RWPE1 (cell line): Measurements from ENCODE around the gene ETHE1.

ENCODE experiments used
- CTCF ChIA-PET: fragments of 350-600 bp; sonication (Branson Sonifier 250); formaldehyde crosslinking; extraction: SDS; loops from one replicate; lab custom pipeline; 2021; lab: Yijun Ruan, JAX
- POLR2A ChIA-PET: fragments of 400-600 bp; formaldehyde crosslinking; extraction: SDS; loops from one replicate; lab custom pipeline; 2020; ENCODE audit warnings: antibody characterized with exemption; ENCODE audit not compliant: low non-redundant PET; lab: Yijun Ruan, JAX
- DNase-seq: peaks from one replicate; pipeline ENCODE4 v3.0.0; 2012; ENCODE audit warnings: low spot score
- H3K27ac ChIP-seq: fragments of 450-650 bp; 2 replicates; pipeline ENCODE4 v1.5.1; 2017
- TF ChIP-seq, protein P1 (sequence below): fragments of 450-650 bp; conservative IDR thresholded peaks from 2 replicates; pipeline ENCODE4 v1.5.1; 2017; ENCODE audit warnings: low read depth, mild to moderate bottlenecking

The ETHE1 gene

DNA sequence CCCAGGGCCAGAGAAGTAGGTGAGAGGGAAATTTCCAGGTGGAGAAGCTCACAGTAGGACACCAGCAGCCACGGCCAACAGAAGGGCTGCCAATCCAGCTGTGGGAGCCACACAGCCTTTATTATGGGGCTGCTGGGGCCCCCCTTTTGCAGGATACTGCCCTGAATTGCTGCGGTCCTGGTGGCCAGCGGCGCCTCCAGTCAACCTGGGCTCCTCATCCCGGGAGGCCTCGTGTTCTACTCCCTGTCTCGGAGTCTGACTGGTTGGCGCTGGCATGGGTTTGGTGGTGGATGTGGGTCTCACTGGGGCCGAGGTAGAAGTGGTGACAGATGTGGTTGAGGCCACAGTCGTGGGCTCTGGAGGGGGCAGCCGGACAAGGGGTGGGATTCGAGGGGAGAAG is 65.7 kb downstream of the ETHE1 start:
- POLR2A ChIA-PET, result no interaction called here
- no peak overlapping the region for H3K27ac ChIP-seq
- CTCF ChIA-PET, result interaction anchor here (1.5 to 2.5 kb wide), 2 partner anchors 14 to 59 kb away, joined by 4 to 6 read pairs; no protein-coding TSS in a partner anchor
- TF ChIP-seq, protein P1, sequence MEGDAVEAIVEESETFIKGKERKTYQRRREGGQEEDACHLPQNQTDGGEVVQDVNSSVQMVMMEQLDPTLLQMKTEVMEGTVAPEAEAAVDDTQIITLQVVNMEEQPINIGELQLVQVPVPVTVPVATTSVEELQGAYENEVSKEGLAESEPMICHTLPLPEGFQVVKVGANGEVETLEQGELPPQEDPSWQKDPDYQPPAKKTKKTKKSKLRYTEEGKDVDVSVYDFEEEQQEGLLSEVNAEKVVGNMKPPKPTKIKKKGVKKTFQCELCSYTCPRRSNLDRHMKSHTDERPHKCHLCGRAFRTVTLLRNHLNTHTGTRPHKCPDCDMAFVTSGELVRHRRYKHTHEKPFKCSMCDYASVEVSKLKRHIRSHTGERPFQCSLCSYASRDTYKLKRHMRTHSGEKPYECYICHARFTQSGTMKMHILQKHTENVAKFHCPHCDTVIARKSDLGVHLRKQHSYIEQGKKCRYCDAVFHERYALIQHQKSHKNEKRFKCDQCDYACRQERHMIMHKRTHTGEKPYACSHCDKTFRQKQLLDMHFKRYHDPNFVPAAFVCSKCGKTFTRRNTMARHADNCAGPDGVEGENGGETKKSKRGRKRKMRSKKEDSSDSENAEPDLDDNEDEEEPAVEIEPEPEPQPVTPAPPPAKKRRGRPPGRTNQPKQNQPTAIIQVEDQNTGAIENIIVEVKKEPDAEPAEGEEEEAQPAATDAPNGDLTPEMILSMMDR, result no peak
- DNase-seq, result no peak

DNA sequence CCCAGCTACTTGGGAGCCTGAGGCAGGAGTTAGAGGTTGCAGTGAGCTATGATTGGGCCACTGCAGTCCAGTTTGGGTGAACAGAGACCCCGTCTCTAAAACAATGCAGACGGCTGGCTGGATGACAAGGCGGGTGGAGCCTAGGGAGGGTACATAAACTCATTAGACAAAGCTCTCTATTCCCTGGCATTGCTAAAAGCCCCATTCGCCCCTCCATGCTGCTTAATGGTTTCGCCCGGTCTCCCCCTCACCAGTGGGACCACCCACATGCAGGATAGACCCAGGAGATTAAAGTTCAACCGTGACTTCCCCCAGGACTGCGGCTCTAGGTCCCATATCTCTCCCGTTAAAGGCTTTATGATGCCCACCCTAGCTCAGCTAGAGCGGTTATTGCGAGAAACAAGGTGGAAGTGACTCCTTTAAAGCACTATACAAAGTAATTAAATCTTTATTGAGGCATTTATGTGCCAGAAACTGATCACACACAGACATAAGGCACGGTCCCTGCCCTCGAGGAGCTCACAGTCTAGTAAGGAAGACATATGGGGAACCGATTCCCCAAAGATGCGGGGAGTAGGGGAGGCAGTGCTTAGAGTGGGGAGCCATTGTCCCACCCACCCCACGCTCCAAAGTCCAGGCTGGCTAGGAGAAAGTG is 66.5 kb downstream of the ETHE1 start:
- POLR2A ChIA-PET, result no interaction called here
- DNase-seq, result no peak
- CTCF ChIA-PET, result interaction anchor here (0.5 to 2.5 kb wide), 3 partner anchors 13 to 1022 kb away, joined by 3 to 6 read pairs (median 4); no protein-coding TSS in a partner anchor
- H3K27ac ChIP-seq, result no peak overlapping the region
- TF ChIP-seq, protein P1, result no peak

DNA sequence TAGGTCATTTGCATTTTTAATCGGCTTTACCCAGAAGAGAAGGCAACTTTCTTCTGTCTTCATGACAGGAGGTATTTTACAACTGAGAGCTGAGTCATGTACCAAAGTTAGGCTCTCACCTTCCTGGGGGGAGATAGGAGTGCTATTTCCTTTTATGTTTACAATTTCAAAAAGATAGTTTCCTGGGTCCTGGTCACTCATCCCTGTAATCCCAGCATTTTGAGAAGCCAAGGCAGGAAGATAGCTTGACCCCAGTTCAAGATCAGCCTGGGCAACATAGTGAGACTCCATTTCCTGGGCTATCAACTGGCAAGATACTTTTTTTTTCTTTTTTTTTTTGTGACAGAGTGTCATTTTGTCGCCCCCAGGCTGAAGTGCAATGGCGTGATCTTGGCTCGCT is 69.2 kb downstream of the ETHE1 start:
- DNase-seq, result no peak
- ChIA-PET POLR2A (no interaction called here), CTCF (interaction anchor here (0.7 to 1.0 kb wide), 2 partner anchors 9 to 25 kb away, joined by 6 to 7 read pairs; no protein-coding TSS in a partner anchor)
- TF ChIP-seq, protein P1, result no peak
- H3K27ac ChIP-seq, result no peak overlapping the region
